Putamen (tissue), 1 donor: ENCODE data around the gene KRTAP24-1.

Source experiments
- DNase-seq: peaks from one replicate; pipeline ENCODE4 v3.0.0-alpha.2; 2016; ENCODE audit warnings: low spot score

The KRTAP24-1 gene

DNA sequence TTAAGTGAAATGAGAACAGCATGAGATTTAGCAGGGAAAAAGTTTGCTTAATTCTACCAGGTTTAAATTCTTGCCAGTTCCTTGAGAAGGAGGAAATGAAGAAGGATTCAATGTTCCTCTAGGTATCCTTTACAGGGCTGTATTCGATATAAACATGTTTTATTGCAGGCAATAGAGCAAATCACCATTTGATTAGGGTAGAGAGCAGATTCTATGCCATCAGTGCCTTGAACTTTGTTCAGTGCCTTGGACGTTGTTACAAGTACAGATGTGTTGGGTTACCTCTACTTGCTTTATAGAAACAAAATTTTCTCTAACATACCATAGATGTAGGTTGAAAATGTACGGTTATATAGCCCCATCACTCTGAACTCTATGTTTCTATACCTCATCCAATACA lies 48.7 kb downstream of the KRTAP24-1 start:
- no peak for DNase-seq

- no peak for DNase-seq
These were observed 49.3 kb downstream of the KRTAP24-1 start for GRCh38 chr21:30233228-30234020.

- no peak for DNase-seq
These were observed 50.7 kb downstream of the KRTAP24-1 start for GRCh38 chr21:30232011-30232410.
